ENCODE data around the gene ZNF532. TPM values are rescaled to one million over a fixed set of nuclear protein-coding genes. Genes with fewer than 3 reads are reported as not detected.

The ZNF532 gene
- total RNA-seq, 1 experiment from 2014 or later: 258 TPM

- no peak overlapping the region for H3K18ac ChIP-seq (ENCODE audit: insufficient read length, low read depth, low read length)
- H3K4ac ChIP-seq (ENCODE audit: low read depth, low read length): no peak overlapping the region
- no peak overlapping the region for H3K56ac ChIP-seq (ENCODE audit: insufficient read length, low read depth, low read length)
- H2BK5ac ChIP-seq (ENCODE audit: insufficient read length, low read length): no peak overlapping the region
- H4K8ac ChIP-seq (replicated peaks; ENCODE audit: insufficient read length, low read depth, low read length): no peak overlapping the region
- no peak overlapping the region for H4K5ac ChIP-seq (ENCODE audit: insufficient read length, low read depth, low read length)
- no peak overlapping the region for H2BK20ac ChIP-seq (ENCODE audit: low read depth, low read length, poor library complexity, severe bottlenecking)
- H2AK5ac ChIP-seq (ENCODE audit: insufficient read length, low read length): no peak overlapping the region
- H4K20me1 ChIP-seq (ENCODE audit: control insufficient read depth, insufficient read depth, insufficient read length): no peaks in the 10 kb centered on the region
- no peak overlapping the region for H3K23ac ChIP-seq (ENCODE audit: insufficient read length, low read depth, low read length)
- H3K9me3 Mint-ChIP-seq: peaks cover 13 to 22% of the 10 kb centered on the region in 2 experiments
- H3K9ac ChIP-seq (ENCODE audit: extremely low read depth, insufficient read length, low read length): no peak overlapping the region
- H3T11ph ChIP-seq (ENCODE audit: low read length): no peak overlapping the region
- peaks cover 0 to 7% of the 10 kb centered on the region in 2 experiments; a peak in 2 of 4 replicates for H3K4me1 Mint-ChIP-seq
- no peak overlapping the region for H2BK12ac ChIP-seq (ENCODE audit: insufficient read length, low read depth, low read length)
- no peaks in the 10 kb centered on the region for H3K79me1 ChIP-seq (ENCODE audit: insufficient read depth, low read depth, low read length, poor library complexity, severe bottlenecking)
- H3K9me3 ChIP-seq (ENCODE audit: control insufficient read depth, low read depth, low read length): no peaks in the 10 kb centered on the region
- no peak overlapping the region for H3K4me3 Mint-ChIP-seq
- H4K91ac ChIP-seq (ENCODE audit: insufficient read length, low read depth, low read length): no peak overlapping the region
- H2BK120ac ChIP-seq (ENCODE audit: low read depth, low read length, poor library complexity, severe bottlenecking): no peak overlapping the region
- TF ChIP-seq CTCF (conservative IDR thresholded peaks at IDR 0.05): no peak
- no peak overlapping the region for H3K14ac ChIP-seq (ENCODE audit: insufficient read depth, low read length)
- H3K27ac Mint-ChIP-seq: no peak overlapping the region; a peak in 1 of 7 replicates
- no peaks in the 10 kb centered on the region for H3K4me1 ChIP-seq (ENCODE audit: insufficient read depth, low read length)
- H3K79me2 ChIP-seq (ENCODE audit: insufficient read depth, low read length): no peaks in the 10 kb centered on the region
- H2BK15ac ChIP-seq (ENCODE audit: low read depth, low read length): no peak overlapping the region
- no peak overlapping the region for H3K4me2 ChIP-seq (ENCODE audit: insufficient read depth, insufficient read length, low read length)
- no peaks in the 10 kb centered on the region for H3K23me2 ChIP-seq (ENCODE audit: insufficient read length, low read depth, low read length, poor library complexity, severe bottlenecking)
- H2AFZ ChIP-seq (ENCODE audit: low read length): no peak overlapping the region
- no peaks in the 10 kb centered on the region for H3K27me3 ChIP-seq (ENCODE audit: insufficient read depth, low read length)
- H3K27ac ChIP-seq (ENCODE audit: insufficient read length, low read depth, low read length): no peak overlapping the region
- peaks cover 2 to 23% (median 11%) of the 10 kb centered on the region in 3 experiments; a peak in 6 of 7 replicates for H3K36me3 Mint-ChIP-seq (ENCODE audit: insufficient read depth in 1 of 3, low read depth in 3 of 3)
- WGBS (ENCODE audit: extremely low coverage, insufficient read length, low lambda C conversion rate): no CpG with 5 or more reads among the region's 10 CpGs
- H3K27me3 Mint-ChIP-seq (ENCODE audit: low read depth): peaks cover 1% of the 10 kb centered on the region
- DNase-seq: no peak
Measured at GRCh38 chr18:59022167-59022945, 157.7 kb downstream of the ZNF532 start.

Measured in H9 (cell line).